Adrenal gland (tissue), 12 donors: ENCODE results near the gene PHLDB3. TPM values are rescaled to one million over a fixed set of nuclear protein-coding genes. Genes with fewer than 3 reads are reported as not detected.

Experiments used
- DNase-seq, 7 donors: peaks; one replicate each; pipeline ENCODE4 v3.0.0-alpha.2; 2019 to 2020
- H3K27ac ChIP-seq, 5 donors: fragments of 200-600 bp; sonication (generic) in 4 of 5; 1 replicate in 3 of 5; 2 replicates in 2 of 5; pipeline versions ENCODE4 v1.5.1 to v1.8.0; 2016 to 2020; ENCODE audit warnings: mild to moderate bottlenecking in 1 of 5
- H3K27me3 ChIP-seq: fragments of 200-600 bp; 2 replicates; pipeline ENCODE4 v1.8.0; 2021
- H3K36me3 ChIP-seq, 2 donors: fragments of 200-600 bp; replicated peaks in 1 of 2; 1 replicate in 1 of 2; 2 replicates in 1 of 2; pipeline versions ENCODE4 v1.5.1 to v1.8.0; 2018 to 2022
- H3K4me1 ChIP-seq, 2 donors: fragments of 200-600 bp; replicated peaks in 1 of 2; 1 replicate in 1 of 2; 2 replicates in 1 of 2; pipeline versions ENCODE4 v1.5.1 to v1.8.0; 2018 to 2021
- H3K4me3 ChIP-seq, 4 donors: fragments of 200-600 bp; sonication (generic) in 3 of 4; one replicate each; pipeline ENCODE4 v1.5.1; 2016 to 2018
- H3K9me3 ChIP-seq, 3 donors: fragments of 200-600 bp; sonication (generic) in 1 of 3; replicated peaks in 1 of 3; 1 replicate in 2 of 3; 2 replicates in 1 of 3; pipeline versions ENCODE4 v1.5.1 to v1.8.0; 2016 to 2021
- POLR2A ChIP-seq, 2 donors: fragments of 450-650 bp; IDR thresholded peaks; one replicate each; pipeline ENCODE4 v1.6.1; 2017; ENCODE audit warnings: antibody characterized with exemption in 2 of 2, mild to moderate bottlenecking in 2 of 2, moderate library complexity in 1 of 2
- WGBS, 4 donors: extraction: QIAGEN DNeasy Blood & Tissue Kit in 2 of 4; methylation state at CpG; one replicate each; pipeline versions ENCODE4 v1.1.5 to v1.1.7; 2013 to 2017; 5-methylcytosine and 5-hydroxymethylcytosine counted together
- intact Hi-C, 2 donors: fragments of 100-400 bp; cut with DNase I; formaldehyde crosslinking; loops; one replicate each; pipeline versions ENCODE4 v1.14.1 to v1.15.0; 2022 to 2023
- polyA plus RNA-seq, 3 donors: library from polyadenylated mRNA; stranded (reverse); fragments of 200-250 nt in 2 of 3; fragments of 350-450 nt in 1 of 3; fragmentation: Illumina TruSeq in 1 of 3; extraction: RNeasy Lipid Tissue Mini Kit (QIAGEN cat#74804) in 1 of 3; gene quantifications; one replicate each; pipeline ENCODE4 v1.2.3, GENCODE V29; 2013 to 2014
- total RNA-seq, 9 donors: library from RNA; depleted of rRNA in 4 of 9; stranded (reverse); fragments of >200 nt in 4 of 9; fragments of 120-200 nt in 1 of 9; fragmentation: NEBNext Ultra II Directional in 1 of 9; extraction: Animal tissue kit (Norgen Biotek cat#: 25700) in 1 of 9; gene quantifications; one replicate each; pipeline versions ENCODE4 v1.1.0 to v1.2.4, GENCODE V29; 2013 to 2023
- TF ChIP-seq, protein P1 (sequence below), 6 experiments: fragments of 450-650 bp in 4 of 6; fragments of 200-600 bp in 2 of 6; sonication (generic) in 1 of 6; IDR thresholded peaks; 1 replicate in 5 of 6; 2 replicates in 1 of 6; pipeline versions ENCODE4 v1.5.1 to v1.8.0; 2016 to 2021; ENCODE audit warnings: antibody characterized with exemption in 6 of 6, mild to moderate bottlenecking in 2 of 6, moderate library complexity in 1 of 6
- donor health status: healthy with polysubstance abuse.
- donor health status: Bipolar disorder and iron deficiency.
- donor health status: DM: yes; HTN: yes; CAD: no.
- donor health status: DM: no; HTN: no; CAD: no.
- donor health status: DM: no; HTN: no; CAD: no.
- donor health status: DM: yes; HTN: yes; CAD: no.

Gene PHLDB3
- total and polyA plus RNA-seq, 12 donors: 1.7 to 54.5 (median 19.5) TPM

DNA sequence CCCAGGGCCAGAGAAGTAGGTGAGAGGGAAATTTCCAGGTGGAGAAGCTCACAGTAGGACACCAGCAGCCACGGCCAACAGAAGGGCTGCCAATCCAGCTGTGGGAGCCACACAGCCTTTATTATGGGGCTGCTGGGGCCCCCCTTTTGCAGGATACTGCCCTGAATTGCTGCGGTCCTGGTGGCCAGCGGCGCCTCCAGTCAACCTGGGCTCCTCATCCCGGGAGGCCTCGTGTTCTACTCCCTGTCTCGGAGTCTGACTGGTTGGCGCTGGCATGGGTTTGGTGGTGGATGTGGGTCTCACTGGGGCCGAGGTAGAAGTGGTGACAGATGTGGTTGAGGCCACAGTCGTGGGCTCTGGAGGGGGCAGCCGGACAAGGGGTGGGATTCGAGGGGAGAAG is 43.2 kb downstream of the PHLDB3 start:
- Histone ChIP-seq H3K27me3 (no peaks in the 10 kb centered on the region), H3K27ac (no peak overlapping the region), H3K4me3 (no peak overlapping the region), H3K9me3 (no peaks in the 10 kb centered on the region), H3K36me3 (no peaks in the 10 kb centered on the region), H3K4me1 (peaks cover 6 to 11% of the 10 kb centered on the region in 2 donors)
- DNase-seq: no peak
- TF ChIP-seq POLR2A (IDR thresholded peaks at IDR 0.05): no peak
- TF ChIP-seq, protein P1, sequence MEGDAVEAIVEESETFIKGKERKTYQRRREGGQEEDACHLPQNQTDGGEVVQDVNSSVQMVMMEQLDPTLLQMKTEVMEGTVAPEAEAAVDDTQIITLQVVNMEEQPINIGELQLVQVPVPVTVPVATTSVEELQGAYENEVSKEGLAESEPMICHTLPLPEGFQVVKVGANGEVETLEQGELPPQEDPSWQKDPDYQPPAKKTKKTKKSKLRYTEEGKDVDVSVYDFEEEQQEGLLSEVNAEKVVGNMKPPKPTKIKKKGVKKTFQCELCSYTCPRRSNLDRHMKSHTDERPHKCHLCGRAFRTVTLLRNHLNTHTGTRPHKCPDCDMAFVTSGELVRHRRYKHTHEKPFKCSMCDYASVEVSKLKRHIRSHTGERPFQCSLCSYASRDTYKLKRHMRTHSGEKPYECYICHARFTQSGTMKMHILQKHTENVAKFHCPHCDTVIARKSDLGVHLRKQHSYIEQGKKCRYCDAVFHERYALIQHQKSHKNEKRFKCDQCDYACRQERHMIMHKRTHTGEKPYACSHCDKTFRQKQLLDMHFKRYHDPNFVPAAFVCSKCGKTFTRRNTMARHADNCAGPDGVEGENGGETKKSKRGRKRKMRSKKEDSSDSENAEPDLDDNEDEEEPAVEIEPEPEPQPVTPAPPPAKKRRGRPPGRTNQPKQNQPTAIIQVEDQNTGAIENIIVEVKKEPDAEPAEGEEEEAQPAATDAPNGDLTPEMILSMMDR (IDR thresholded peaks at IDR 0.05): no peak
- intact Hi-C loops: no loop called here
- WGBS, 4 donors: 73 to 95% (median 87%) methylated on average over 2 to 12 of the region's 12 CpGs

DNA sequence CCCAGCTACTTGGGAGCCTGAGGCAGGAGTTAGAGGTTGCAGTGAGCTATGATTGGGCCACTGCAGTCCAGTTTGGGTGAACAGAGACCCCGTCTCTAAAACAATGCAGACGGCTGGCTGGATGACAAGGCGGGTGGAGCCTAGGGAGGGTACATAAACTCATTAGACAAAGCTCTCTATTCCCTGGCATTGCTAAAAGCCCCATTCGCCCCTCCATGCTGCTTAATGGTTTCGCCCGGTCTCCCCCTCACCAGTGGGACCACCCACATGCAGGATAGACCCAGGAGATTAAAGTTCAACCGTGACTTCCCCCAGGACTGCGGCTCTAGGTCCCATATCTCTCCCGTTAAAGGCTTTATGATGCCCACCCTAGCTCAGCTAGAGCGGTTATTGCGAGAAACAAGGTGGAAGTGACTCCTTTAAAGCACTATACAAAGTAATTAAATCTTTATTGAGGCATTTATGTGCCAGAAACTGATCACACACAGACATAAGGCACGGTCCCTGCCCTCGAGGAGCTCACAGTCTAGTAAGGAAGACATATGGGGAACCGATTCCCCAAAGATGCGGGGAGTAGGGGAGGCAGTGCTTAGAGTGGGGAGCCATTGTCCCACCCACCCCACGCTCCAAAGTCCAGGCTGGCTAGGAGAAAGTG is 44.1 kb downstream of the PHLDB3 start:
- intact Hi-C loops: no loop called here
- Histone ChIP-seq H3K36me3 (no peaks in the 10 kb centered on the region), H3K9me3 (no peaks in the 10 kb centered on the region), H3K4me1 (peaks cover 6 to 11% of the 10 kb centered on the region in 2 donors), H3K4me3 (no peak overlapping the region), H3K27me3 (no peaks in the 10 kb centered on the region), H3K27ac (no peak overlapping the region)
- no peak for DNase-seq
- TF ChIP-seq, protein P1 (IDR thresholded peaks at IDR 0.05): no peak
- no peak for TF ChIP-seq POLR2A (IDR thresholded peaks at IDR 0.05)
- 75 to 88% (median 82%) methylated on average over 16 of the region's 16 CpGs for WGBS, 4 donors

DNA sequence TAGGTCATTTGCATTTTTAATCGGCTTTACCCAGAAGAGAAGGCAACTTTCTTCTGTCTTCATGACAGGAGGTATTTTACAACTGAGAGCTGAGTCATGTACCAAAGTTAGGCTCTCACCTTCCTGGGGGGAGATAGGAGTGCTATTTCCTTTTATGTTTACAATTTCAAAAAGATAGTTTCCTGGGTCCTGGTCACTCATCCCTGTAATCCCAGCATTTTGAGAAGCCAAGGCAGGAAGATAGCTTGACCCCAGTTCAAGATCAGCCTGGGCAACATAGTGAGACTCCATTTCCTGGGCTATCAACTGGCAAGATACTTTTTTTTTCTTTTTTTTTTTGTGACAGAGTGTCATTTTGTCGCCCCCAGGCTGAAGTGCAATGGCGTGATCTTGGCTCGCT is 46.7 kb downstream of the PHLDB3 start:
- TF ChIP-seq, protein P1 (IDR thresholded peaks at IDR 0.05): no peak
- no peak for TF ChIP-seq POLR2A (IDR thresholded peaks at IDR 0.05)
- intact Hi-C loops: loop anchor here in 1 of 2 donors (10.0 kb wide), 1 partner anchor 197 kb away; no protein-coding TSS in a partner anchor
- H3K9me3 ChIP-seq: no peaks in the 10 kb centered on the region
- no peaks in the 10 kb centered on the region for H3K36me3 ChIP-seq
- WGBS, 4 donors: 76 to 86% (median 82%) methylated on average over 4 of the region's 4 CpGs
- H3K4me1 ChIP-seq: peaks cover 0 to 1% of the 10 kb centered on the region in 2 donors
- no peak overlapping the region for H3K27ac ChIP-seq
- H3K4me3 ChIP-seq: no peak overlapping the region
- H3K27me3 ChIP-seq: no peaks in the 10 kb centered on the region
- DNase-seq: no peak

DNA sequence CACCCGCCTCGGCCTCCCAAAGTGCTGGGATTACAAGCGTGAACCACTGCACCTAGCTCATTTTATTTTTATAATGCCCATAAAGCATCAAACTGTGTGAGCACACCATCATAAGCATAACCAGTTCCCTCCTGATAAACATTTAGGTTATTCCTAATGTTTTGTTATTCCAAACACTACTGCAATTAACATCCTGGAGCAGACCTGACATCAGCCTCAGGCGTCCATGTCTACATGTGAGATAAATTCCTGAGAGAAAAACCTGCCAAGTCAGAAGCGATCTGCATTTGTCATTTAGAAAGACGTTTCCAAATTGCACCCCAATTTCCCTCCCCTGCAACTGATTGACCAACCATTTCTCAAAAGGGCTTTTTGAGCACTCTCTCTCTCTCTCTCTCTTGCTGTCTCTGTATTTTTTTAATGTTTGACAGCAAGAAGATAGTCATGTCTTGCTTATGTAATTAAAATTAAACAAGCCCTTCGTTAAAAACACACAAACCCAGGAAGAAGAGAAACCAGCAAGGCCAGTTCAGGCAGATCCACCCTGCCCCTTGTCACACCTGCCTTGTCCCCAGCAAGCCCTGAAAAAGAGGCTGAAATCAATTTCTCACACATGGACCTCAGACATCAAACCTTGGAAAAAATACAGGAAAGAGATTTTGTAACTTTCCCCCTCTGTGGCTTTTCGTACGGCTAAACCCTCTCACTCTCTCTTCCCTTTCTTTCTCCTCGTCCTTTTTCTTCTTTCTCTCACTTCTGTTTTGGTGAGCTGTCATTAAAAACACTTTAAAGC is 49.0 kb downstream of the PHLDB3 start:
- intact Hi-C loops: loop anchor here in 1 of 2 donors (10.0 kb wide), 1 partner anchor 199 kb away; no protein-coding TSS in a partner anchor
- H3K9me3 ChIP-seq: no peaks in the 10 kb centered on the region
- H3K27me3 ChIP-seq: no peaks in the 10 kb centered on the region
- no peak for TF ChIP-seq POLR2A (IDR thresholded peaks at IDR 0.05)
- TF ChIP-seq, protein P1 (IDR thresholded peaks at IDR 0.05): no peak
- H3K4me3 ChIP-seq: no peak overlapping the region
- WGBS, 4 donors: 47 to 56% (median 51%) methylated on average over 10 of the region's 10 CpGs
- no peaks in the 10 kb centered on the region for H3K36me3 ChIP-seq
- no peak for DNase-seq
- H3K4me1 ChIP-seq: no peaks in the 10 kb centered on the region
- no peak overlapping the region for H3K27ac ChIP-seq
